IPS-18a (cell line): Measurements from ENCODE around the gene MACROD2.
"Not testable (repeated sequence)": the region's sequence is repeated elsewhere in the genome, so short reads cannot be mapped to it uniquely, and the experiment has no call there.

Experiments
- H3K27ac ChIP-seq: one replicate; pipeline ENCODE4 v1.5.1; 2013; ENCODE audit warnings: low read length
- H3K27me3 ChIP-seq: one replicate; pipeline ENCODE4 v1.6.1; 2013; ENCODE audit warnings: mild to moderate bottlenecking, low read length; ENCODE audit not compliant: control insufficient read depth, insufficient read depth
- H3K36me3 ChIP-seq: one replicate; pipeline ENCODE4 v1.6.1; 2013; ENCODE audit warnings: low read depth, low read length; ENCODE audit not compliant: control insufficient read depth
- H3K4me1 ChIP-seq: one replicate; pipeline ENCODE4 v1.6.1; 2013; ENCODE audit warnings: low read depth, low read length; ENCODE audit not compliant: control insufficient read depth
- H3K4me3 ChIP-seq: one replicate; pipeline ENCODE4 v1.5.1; 2013; ENCODE audit warnings: low read length
- H3K9ac ChIP-seq: one replicate; pipeline ENCODE4 v1.6.1; 2013; ENCODE audit warnings: mild to moderate bottlenecking, low read length, moderate library complexity
- H3K9me3 ChIP-seq: one replicate; pipeline ENCODE4 v1.6.1; 2013; ENCODE audit warnings: low read depth, low read length; ENCODE audit not compliant: control insufficient read depth

Gene MACROD2

GRCh38 chr20:15005300-15005986 is 1010.1 kb downstream of the MACROD2 start:
- H3K36me3 ChIP-seq, result no peaks in the 10 kb centered on the region

GRCh38 chr20:15011631-15012030 is 1016.3 kb downstream of the MACROD2 start:
- no peaks in the 10 kb centered on the region for H3K36me3 ChIP-seq
- H3K4me1 ChIP-seq, result no peaks in the 10 kb centered on the region
- no peaks in the 10 kb centered on the region for H3K27me3 ChIP-seq
- H3K9ac ChIP-seq, result no peak overlapping the region
- H3K4me3 ChIP-seq, result no peak overlapping the region
- no peak overlapping the region for H3K27ac ChIP-seq
- H3K9me3 ChIP-seq, result no peaks in the 10 kb centered on the region

More at GRCh38 chr20:15005300-15005986, 1010.1 kb downstream of the MACROD2 start:
- Histone ChIP-seq H3K27me3 (no peaks in the 10 kb centered on the region), H3K4me1 (peaks cover 4% of the 10 kb centered on the region), H3K9me3 (no peaks in the 10 kb centered on the region), H3K27ac (no peak overlapping the region), H3K9ac (no peak overlapping the region), H3K4me3 (no peak overlapping the region)

- Histone ChIP-seq H3K9me3 (no peaks in the 10 kb centered on the region), H3K9ac (no peak overlapping the region), H3K27me3 (no peaks in the 10 kb centered on the region), H3K4me3 (no peak overlapping the region), H3K4me1 (no peaks in the 10 kb centered on the region), H3K36me3 (no peaks in the 10 kb centered on the region), H3K27ac (no peak overlapping the region)
Measured at GRCh38 chr20:15012566-15012965, 1017.2 kb downstream of the MACROD2 start.

GRCh38 chr20:15016875-15017274 is 1021.6 kb downstream of the MACROD2 start:
- not testable (repeated sequence) for H3K27me3 ChIP-seq, H3K4me3 ChIP-seq, H3K4me1 ChIP-seq, H3K9ac ChIP-seq, H3K36me3 ChIP-seq, H3K27ac ChIP-seq, H3K9me3 ChIP-seq

- no peak overlapping the region for H3K9ac ChIP-seq
- H3K27ac ChIP-seq, result no peak overlapping the region
- H3K4me3 ChIP-seq, result no peak overlapping the region
- no peaks in the 10 kb centered on the region for H3K9me3 ChIP-seq
- no peaks in the 10 kb centered on the region for H3K36me3 ChIP-seq
- no peaks in the 10 kb centered on the region for H3K27me3 ChIP-seq
- H3K4me1 ChIP-seq, result no peaks in the 10 kb centered on the region
Measured at GRCh38 chr20:15018966-15019365, 1023.6 kb downstream of the MACROD2 start.

- H3K27me3 ChIP-seq, result no peaks in the 10 kb centered on the region
- H3K9ac ChIP-seq, result no peak overlapping the region
- H3K9me3 ChIP-seq, result no peaks in the 10 kb centered on the region
- no peak overlapping the region for H3K27ac ChIP-seq
- H3K4me1 ChIP-seq, result no peaks in the 10 kb centered on the region
- H3K36me3 ChIP-seq, result no peaks in the 10 kb centered on the region
- H3K4me3 ChIP-seq, result no peak overlapping the region
Measured at GRCh38 chr20:15020845-15021244, 1025.5 kb downstream of the MACROD2 start.

GRCh38 chr20:15022921-15023320 is 1027.6 kb downstream of the MACROD2 start:
- H3K36me3 ChIP-seq, result no peaks in the 10 kb centered on the region
- no peaks in the 10 kb centered on the region for H3K4me1 ChIP-seq
- H3K27ac ChIP-seq, result no peak overlapping the region
- H3K4me3 ChIP-seq, result no peak overlapping the region
- no peaks in the 10 kb centered on the region for H3K27me3 ChIP-seq
- H3K9ac ChIP-seq, result no peak overlapping the region
- no peaks in the 10 kb centered on the region for H3K9me3 ChIP-seq

GRCh38 chr20:15026759-15027158 is 1031.4 kb downstream of the MACROD2 start:
- H3K4me3 ChIP-seq, result no peak overlapping the region
- no peaks in the 10 kb centered on the region for H3K36me3 ChIP-seq
- no peak overlapping the region for H3K27ac ChIP-seq
- H3K27me3 ChIP-seq, result no peaks in the 10 kb centered on the region
- H3K9ac ChIP-seq, result no peak overlapping the region
- no peaks in the 10 kb centered on the region for H3K4me1 ChIP-seq
- H3K9me3 ChIP-seq, result no peaks in the 10 kb centered on the region

- no peaks in the 10 kb centered on the region for H3K4me1 ChIP-seq
- no peaks in the 10 kb centered on the region for H3K9me3 ChIP-seq
- no peaks in the 10 kb centered on the region for H3K27me3 ChIP-seq
- H3K9ac ChIP-seq, result no peak overlapping the region
- H3K27ac ChIP-seq, result no peak overlapping the region
- H3K4me3 ChIP-seq, result no peak overlapping the region
- H3K36me3 ChIP-seq, result no peaks in the 10 kb centered on the region
Measured at GRCh38 chr20:15030826-15031225, 1035.5 kb downstream of the MACROD2 start.

GRCh38 chr20:15031546-15032351 is 1036.4 kb downstream of the MACROD2 start:
- no peak overlapping the region for H3K9ac ChIP-seq
- no peaks in the 10 kb centered on the region for H3K9me3 ChIP-seq
- no peaks in the 10 kb centered on the region for H3K36me3 ChIP-seq
- no peak overlapping the region for H3K27ac ChIP-seq
- no peak overlapping the region for H3K4me3 ChIP-seq
- no peaks in the 10 kb centered on the region for H3K27me3 ChIP-seq
- H3K4me1 ChIP-seq, result no peaks in the 10 kb centered on the region

- H3K27ac ChIP-seq, result no peak overlapping the region
- H3K27me3 ChIP-seq, result no peaks in the 10 kb centered on the region
- no peak overlapping the region for H3K9ac ChIP-seq
- no peaks in the 10 kb centered on the region for H3K36me3 ChIP-seq
- H3K9me3 ChIP-seq, result no peaks in the 10 kb centered on the region
- no peak overlapping the region for H3K4me3 ChIP-seq
- H3K4me1 ChIP-seq, result no peaks in the 10 kb centered on the region
Measured at GRCh38 chr20:15032352-15032622, 1037.0 kb downstream of the MACROD2 start.

- H3K4me3 ChIP-seq, result no peak overlapping the region
Measured at GRCh38 chr20:15033269-15033668, 1038.0 kb downstream of the MACROD2 start.

More at GRCh38 chr20:15033269-15033668, 1038.0 kb downstream of the MACROD2 start:
- Histone ChIP-seq H3K27me3 (no peaks in the 10 kb centered on the region), H3K4me1 (no peaks in the 10 kb centered on the region), H3K9me3 (no peaks in the 10 kb centered on the region), H3K9ac (no peak overlapping the region), H3K36me3 (no peaks in the 10 kb centered on the region), H3K27ac (no peak overlapping the region)
